Keratinocyte (primary cell): ENCODE results near the gene MAP2K4.

Source experiments
- CTCF ChIP-seq, 3 experiments: IDR thresholded peaks in 1 of 3; conservative IDR thresholded peaks in 1 of 3; optimal IDR thresholded peaks in 1 of 3; 2 replicates in 2 of 3; 3 replicates in 1 of 3; pipeline versions ENCODE3 to v1.5.1; 2011; ENCODE audit warnings: low read length in 3 of 3, mild to moderate bottlenecking in 3 of 3, moderate library complexity in 2 of 3, control low read depth in 1 of 3, inconsistent platforms in 1 of 3; ENCODE audit not compliant: insufficient read depth in 2 of 3; ENCODE audit errors: extremely low read depth in 1 of 3
- EZH2 ChIP-seq: IDR thresholded peaks from one replicate; pipeline ENCODE4 v1.6.1; 2012; ENCODE audit warnings: inconsistent platforms, mild to moderate bottlenecking, low read length, moderate library complexity

GRCh38 chr17:12164085-12164484, 143.4 kb downstream of the MAP2K4 start:
- no peak for TF ChIP-seq CTCF (optimal IDR thresholded peaks at IDR 0.05 in 1 of 3, IDR thresholded peaks at IDR 0.05 in 1 of 3, conservative IDR thresholded peaks at IDR 0.05 in 1 of 3; ENCODE audit: extremely low read depth in 1 of 3, insufficient read depth in 2 of 3, low read length in 3 of 3)
- TF ChIP-seq EZH2: no peak
